KMS-11 (cell line): Measurements from ENCODE around the gene PRSS21.

Experiments used
- H2AFZ ChIP-seq: fragments of 200-600 bp; sonication (generic); 2 replicates; pipeline ENCODE4 v1.6.1; 2016; ENCODE audit warnings: antibody characterized with exemption, mixed run types, low read depth
- H3K27ac ChIP-seq: fragments of 200-600 bp; sonication (generic); 2 replicates; pipeline ENCODE4 v1.6.1; 2016; ENCODE audit warnings: mild to moderate bottlenecking, mixed run types
- H3K27me3 ChIP-seq: fragments of 200-600 bp; sonication (generic); 2 replicates; pipeline ENCODE4 v1.6.1; 2017; ENCODE audit warnings: mild to moderate bottlenecking, low read depth, mixed run types, moderate library complexity; ENCODE audit not compliant: insufficient read depth
- H3K36me3 ChIP-seq: fragments of 200-600 bp; sonication (generic); 2 replicates; pipeline ENCODE4 v1.6.1; 2017; ENCODE audit warnings: mild to moderate bottlenecking, mixed run types; ENCODE audit not compliant: insufficient read depth
- H3K4me1 ChIP-seq: fragments of 200-600 bp; sonication (generic); 2 replicates; pipeline ENCODE4 v1.6.1; 2016; ENCODE audit warnings: mild to moderate bottlenecking, low read depth, mixed run types; ENCODE audit not compliant: poor library complexity, severe bottlenecking
- H3K4me2 ChIP-seq: fragments of 200-600 bp; sonication (generic); 2 replicates; pipeline ENCODE4 v1.7.0; 2016; ENCODE audit warnings: mild to moderate bottlenecking, mixed run types
- H3K4me3 ChIP-seq: fragments of 200-600 bp; sonication (generic); IDR thresholded peaks from 2 replicates; pipeline ENCODE4 v1.6.1; 2017; ENCODE audit warnings: low read depth, low read length, mixed read lengths; ENCODE audit not compliant: insufficient read depth
- H3K79me2 ChIP-seq: fragments of 200-600 bp; sonication (generic); 2 replicates; pipeline ENCODE4 v1.6.1; 2016; ENCODE audit warnings: low read depth, mixed run types; ENCODE audit not compliant: insufficient read depth
- H3K9ac ChIP-seq: fragments of 200-600 bp; sonication (generic); 2 replicates; pipeline ENCODE4 v1.6.1; 2016; ENCODE audit warnings: mild to moderate bottlenecking, mixed run types
- H4K20me1 ChIP-seq: fragments of 200-600 bp; sonication (generic); 2 replicates; pipeline ENCODE4 v1.6.1; 2016; ENCODE audit warnings: mild to moderate bottlenecking, mixed run types; ENCODE audit not compliant: insufficient read depth
- TF ChIP-seq, protein P1 (sequence below): fragments of 200-600 bp; sonication (generic); conservative IDR thresholded peaks from 2 replicates; pipeline ENCODE4 v1.6.1; 2017; ENCODE audit warnings: low read depth, mild to moderate bottlenecking, antibody characterized with exemption, low read length, moderate library complexity, mixed read lengths

Gene PRSS21

DNA sequence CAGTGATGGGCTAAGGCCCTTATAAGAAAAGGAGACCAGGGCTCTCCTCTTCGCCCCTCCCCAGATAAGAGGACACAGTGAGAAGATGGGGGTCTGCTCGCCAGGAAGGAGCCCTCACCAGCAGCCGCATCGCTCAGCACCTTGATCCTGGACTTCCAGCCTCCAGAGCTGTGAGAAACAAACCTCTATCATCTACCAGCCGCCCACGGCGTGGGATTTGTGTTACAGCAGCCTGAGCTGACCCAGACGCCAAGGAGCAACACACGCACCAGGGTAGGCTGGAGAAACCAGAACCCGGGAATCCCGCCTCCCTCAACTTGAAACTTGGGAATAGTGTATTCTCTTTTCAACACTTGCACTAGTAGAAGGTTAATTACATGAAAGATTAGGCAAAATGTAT, 8.9 kb downstream of the PRSS21 start:
- TF ChIP-seq, protein P1, sequence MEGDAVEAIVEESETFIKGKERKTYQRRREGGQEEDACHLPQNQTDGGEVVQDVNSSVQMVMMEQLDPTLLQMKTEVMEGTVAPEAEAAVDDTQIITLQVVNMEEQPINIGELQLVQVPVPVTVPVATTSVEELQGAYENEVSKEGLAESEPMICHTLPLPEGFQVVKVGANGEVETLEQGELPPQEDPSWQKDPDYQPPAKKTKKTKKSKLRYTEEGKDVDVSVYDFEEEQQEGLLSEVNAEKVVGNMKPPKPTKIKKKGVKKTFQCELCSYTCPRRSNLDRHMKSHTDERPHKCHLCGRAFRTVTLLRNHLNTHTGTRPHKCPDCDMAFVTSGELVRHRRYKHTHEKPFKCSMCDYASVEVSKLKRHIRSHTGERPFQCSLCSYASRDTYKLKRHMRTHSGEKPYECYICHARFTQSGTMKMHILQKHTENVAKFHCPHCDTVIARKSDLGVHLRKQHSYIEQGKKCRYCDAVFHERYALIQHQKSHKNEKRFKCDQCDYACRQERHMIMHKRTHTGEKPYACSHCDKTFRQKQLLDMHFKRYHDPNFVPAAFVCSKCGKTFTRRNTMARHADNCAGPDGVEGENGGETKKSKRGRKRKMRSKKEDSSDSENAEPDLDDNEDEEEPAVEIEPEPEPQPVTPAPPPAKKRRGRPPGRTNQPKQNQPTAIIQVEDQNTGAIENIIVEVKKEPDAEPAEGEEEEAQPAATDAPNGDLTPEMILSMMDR, result no peak
- peaks cover 100% of the 10 kb centered on the region for H3K27me3 ChIP-seq
- no peaks in the 10 kb centered on the region for H3K4me1 ChIP-seq
- no peaks in the 10 kb centered on the region for H3K36me3 ChIP-seq
- no peak overlapping the region for H3K4me2 ChIP-seq
- no peak overlapping the region for H2AFZ ChIP-seq
- no peaks in the 10 kb centered on the region for H4K20me1 ChIP-seq
- H3K79me2 ChIP-seq, result no peaks in the 10 kb centered on the region
- H3K4me3 ChIP-seq, result no peak overlapping the region
- no peak overlapping the region for H3K27ac ChIP-seq
- H3K9ac ChIP-seq, result no peak overlapping the region

DNA sequence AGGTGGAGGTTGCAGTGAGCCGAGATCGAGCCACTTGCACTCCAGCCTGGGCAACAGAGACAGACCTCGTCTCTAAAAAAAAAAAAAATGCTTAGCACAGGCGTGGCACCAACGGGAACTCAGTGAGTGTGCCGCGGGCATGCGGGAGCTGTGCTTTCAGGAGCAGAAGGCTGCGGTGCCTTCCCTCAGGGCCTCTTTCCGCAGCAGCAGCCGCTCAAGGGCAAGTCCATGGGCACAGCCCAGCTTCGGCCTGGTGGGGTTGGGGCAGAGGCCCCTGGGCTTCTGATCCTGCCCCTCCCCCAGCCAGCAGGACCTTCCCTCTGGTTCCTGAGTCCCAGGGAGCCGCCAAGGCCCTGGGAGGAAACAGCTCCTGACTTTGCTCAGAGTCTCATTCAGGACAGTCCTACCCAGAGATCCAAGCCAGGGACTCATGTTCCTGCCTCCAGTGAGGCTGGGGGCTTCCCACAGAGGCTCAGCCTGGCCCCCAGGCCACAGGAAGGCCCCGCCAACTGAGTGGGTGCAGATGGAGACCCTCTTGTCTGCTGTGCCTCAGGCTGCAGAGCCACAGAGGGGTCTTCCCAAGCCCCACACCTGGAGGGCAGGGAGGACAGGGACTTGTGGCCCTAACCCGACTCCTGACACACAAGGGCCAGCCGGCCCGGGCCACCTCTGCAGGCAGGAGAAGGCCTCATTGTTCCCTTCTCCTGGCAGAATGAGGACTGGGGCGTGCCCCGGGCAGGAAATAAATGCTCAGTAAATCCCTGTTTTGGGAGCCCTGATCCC, 9.7 kb downstream of the PRSS21 start:
- no peak overlapping the region for H3K27ac ChIP-seq
- TF ChIP-seq, protein P1, result no peak
- H3K4me3 ChIP-seq, result no peak overlapping the region
- H2AFZ ChIP-seq, result no peak overlapping the region
- H3K27me3 ChIP-seq, result peaks cover 100% of the 10 kb centered on the region
- no peaks in the 10 kb centered on the region for H4K20me1 ChIP-seq
- H3K4me1 ChIP-seq, result no peaks in the 10 kb centered on the region
- H3K79me2 ChIP-seq, result no peaks in the 10 kb centered on the region
- no peak overlapping the region for H3K9ac ChIP-seq
- H3K36me3 ChIP-seq, result no peaks in the 10 kb centered on the region
- H3K4me2 ChIP-seq, result no peak overlapping the region

DNA sequence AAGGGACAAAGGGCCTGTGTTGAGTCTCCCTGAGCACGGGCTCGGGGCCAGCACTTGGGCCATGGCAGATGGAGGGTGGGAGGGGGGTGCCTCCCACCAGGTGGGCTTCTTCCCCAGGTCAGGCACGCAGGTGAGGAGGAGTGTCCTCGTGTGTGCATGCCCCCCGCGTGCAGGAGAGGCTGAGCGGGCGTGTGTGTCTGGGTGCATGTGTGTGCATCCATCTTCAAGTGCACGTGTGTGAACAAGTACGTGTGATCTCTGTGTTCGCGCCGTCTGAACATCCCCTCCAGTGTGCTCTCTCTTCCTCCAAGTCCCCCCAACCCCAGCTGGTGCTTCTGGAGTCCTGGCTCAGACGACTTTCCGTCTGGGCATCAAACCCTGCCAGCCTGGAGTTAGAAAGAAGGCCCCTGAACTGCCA, 10.3 kb downstream of the PRSS21 start:
- no peaks in the 10 kb centered on the region for H4K20me1 ChIP-seq
- no peaks in the 10 kb centered on the region for H3K4me1 ChIP-seq
- H3K79me2 ChIP-seq, result no peaks in the 10 kb centered on the region
- no peak overlapping the region for H3K27ac ChIP-seq
- peaks cover 100% of the 10 kb centered on the region for H3K27me3 ChIP-seq
- TF ChIP-seq, protein P1, result no peak
- H2AFZ ChIP-seq, result no peak overlapping the region
- H3K4me2 ChIP-seq, result no peak overlapping the region
- no peaks in the 10 kb centered on the region for H3K36me3 ChIP-seq
- no peak overlapping the region for H3K9ac ChIP-seq
- H3K4me3 ChIP-seq, result no peak overlapping the region

DNA sequence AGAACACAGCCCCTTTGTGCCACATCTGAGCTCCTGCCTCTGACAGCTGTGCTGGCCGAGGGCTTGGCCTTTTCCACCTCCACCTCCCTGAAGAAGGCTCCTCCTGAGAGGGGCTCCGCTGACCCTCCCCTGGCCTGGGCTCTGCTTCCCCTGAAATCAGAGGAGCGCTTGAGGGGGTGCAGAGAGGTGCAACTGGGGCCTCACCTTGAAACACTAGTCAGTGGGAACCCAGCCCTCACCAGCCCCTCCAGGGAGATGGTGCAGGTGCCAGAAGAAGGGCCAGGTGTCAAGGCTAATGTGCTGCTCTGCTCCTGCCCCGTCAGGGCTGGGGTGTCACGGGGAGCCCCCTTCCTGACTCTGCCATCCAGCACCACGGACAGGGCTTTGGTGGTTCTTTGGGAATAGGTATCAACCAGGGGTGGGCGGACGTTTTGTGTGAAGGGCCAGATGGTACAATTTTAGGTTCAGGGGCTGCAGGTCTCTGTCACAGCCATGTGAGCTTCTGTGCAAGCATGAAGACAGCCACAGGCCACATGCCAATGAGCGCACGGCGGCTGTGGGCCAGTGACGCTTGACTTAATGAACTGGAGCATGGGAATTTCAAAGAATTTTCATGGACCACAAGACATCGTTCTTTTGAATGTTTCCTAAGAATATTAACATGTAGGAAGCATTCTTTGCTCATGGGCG, 10.9 kb downstream of the PRSS21 start:
- Histone ChIP-seq H3K36me3 (no peaks in the 10 kb centered on the region), H3K9ac (no peak overlapping the region), H3K4me1 (no peaks in the 10 kb centered on the region), H3K79me2 (no peaks in the 10 kb centered on the region), H2AFZ (no peak overlapping the region), H3K27ac (no peak overlapping the region), H4K20me1 (no peaks in the 10 kb centered on the region), H3K4me2 (no peak overlapping the region), H3K4me3 (no peak overlapping the region), H3K27me3 (peaks cover 100% of the 10 kb centered on the region)
- TF ChIP-seq, protein P1, result no peak
